GM23338 (cell line): Measurements from ENCODE around the gene TMEM151B. TPM values are rescaled to one million over a fixed set of nuclear protein-coding genes. Genes with fewer than 3 reads are reported as not detected.

Source experiments
- ATAC-seq: fragments of 200-7000 bp; cut with Tn5 transposase; 3 replicates; pipeline ENCODE4 v1.9.1; 2020
- DNase-seq: peaks from one replicate; pipeline ENCODE4 v3.0.0-alpha.2; 2015; ENCODE audit warnings: low spot score
- H2AFZ ChIP-seq: fragments of 200-600 bp; sonication (generic); 2 replicates; pipeline ENCODE4 v1.8.0; 2016; ENCODE audit warnings: antibody characterized with exemption, mild to moderate bottlenecking, moderate library complexity
- H3F3A ChIP-seq: fragments of 200-600 bp; sonication (generic); replicated peaks from 2 replicates; pipeline ENCODE4 v1.8.0; 2017; ENCODE audit warnings: antibody characterized with exemption, mixed run types, low read depth
- H3K27ac ChIP-seq: fragments of 200-600 bp; sonication (generic); 2 replicates; pipeline ENCODE4 v1.6.1; 2016; ENCODE audit warnings: low read depth
- H3K27me3 ChIP-seq: fragments of 200-600 bp; sonication (generic); 2 replicates; pipeline ENCODE4 v1.8.0; 2016; ENCODE audit warnings: mild to moderate bottlenecking, mixed run types, moderate library complexity; ENCODE audit not compliant: insufficient read depth
- H3K36me3 ChIP-seq: fragments of 200-600 bp; sonication (generic); 2 replicates; pipeline ENCODE4 v1.8.0; 2016; ENCODE audit warnings: mild to moderate bottlenecking; ENCODE audit not compliant: insufficient read depth
- H3K4me1 ChIP-seq: fragments of 200-600 bp; sonication (generic); 2 replicates; pipeline ENCODE4 v1.8.0; 2016; ENCODE audit warnings: mild to moderate bottlenecking, moderate library complexity; ENCODE audit not compliant: insufficient read depth
- H3K4me2 ChIP-seq: fragments of 200-600 bp; sonication (generic); 2 replicates; pipeline ENCODE4 v1.7.1; 2017; ENCODE audit warnings: mixed run types
- H3K4me3 ChIP-seq: fragments of 200-600 bp; sonication (generic); 2 replicates; pipeline ENCODE4 v1.6.1; 2016; ENCODE audit warnings: mixed run types
- H3K79me2 ChIP-seq: fragments of 200-600 bp; sonication (generic); replicated peaks from 2 replicates; pipeline ENCODE4 v1.8.0; 2017; ENCODE audit warnings: mild to moderate bottlenecking; ENCODE audit not compliant: insufficient read depth
- H3K9me2 ChIP-seq: fragments of 200-600 bp; sonication (generic); 2 replicates; pipeline ENCODE4 v1.8.0; 2017; ENCODE audit not compliant: insufficient read depth
- H4K20me1 ChIP-seq: fragments of 200-600 bp; sonication (generic); replicated peaks from 2 replicates; pipeline ENCODE4 v1.8.0; 2017; ENCODE audit warnings: mild to moderate bottlenecking; ENCODE audit not compliant: insufficient read depth
- H3K27ac Mint-ChIP-seq: 2 replicates; pipeline ENCODE4 v1.8.0; 2020; ENCODE audit warnings: inconsistent platforms, mild to moderate bottlenecking, moderate library complexity, mixed read lengths
- H3K27me3 Mint-ChIP-seq: 3 replicates; pipeline ENCODE4 v1.8.0; 2022; ENCODE audit warnings: low read depth, mild to moderate bottlenecking, moderate library complexity, mixed read lengths, inconsistent platforms; ENCODE audit not compliant: insufficient read depth, poor library complexity
- H3K36me3 Mint-ChIP-seq: 3 replicates; pipeline ENCODE4 v1.8.0; 2021; ENCODE audit warnings: low read depth, mild to moderate bottlenecking, inconsistent platforms, moderate library complexity, mixed read lengths
- H3K4me1 Mint-ChIP-seq: 3 replicates; pipeline ENCODE4 v1.8.0; 2020; ENCODE audit warnings: mild to moderate bottlenecking, inconsistent platforms, mixed read lengths
- H3K4me3 Mint-ChIP-seq: 3 replicates; pipeline ENCODE4 v1.8.0; 2021; ENCODE audit warnings: moderate library complexity, mild to moderate bottlenecking, inconsistent platforms, mixed read lengths
- H3K9me3 Mint-ChIP-seq: 3 replicates; pipeline ENCODE4 v1.8.0; 2020; ENCODE audit warnings: moderate library complexity, mild to moderate bottlenecking, inconsistent platforms, mixed read lengths
- CREB1 ChIP-seq: fragments of 250-450 bp; sonication (Bioruptor Pico); IDR thresholded peaks from 2 replicates; pipeline ENCODE4 v1.5.0; 2020; ENCODE audit warnings: low read depth, mild to moderate bottlenecking, moderate library complexity
- EZH2 ChIP-seq: fragments of 200-600 bp; sonication (generic); IDR thresholded peaks from one replicate; pipeline ENCODE4 v1.8.0; 2017; ENCODE audit warnings: antibody characterized with exemption, mild to moderate bottlenecking, low read depth; ENCODE audit not compliant: unreplicated experiment
- EZH2phosphoT487 ChIP-seq: fragments of 200-600 bp; sonication (generic); IDR thresholded peaks from one replicate; pipeline ENCODE4 v1.8.1; 2018; ENCODE audit warnings: antibody characterized with exemption; ENCODE audit not compliant: unreplicated experiment
- JUNB ChIP-seq: IDR thresholded peaks from one replicate; pipeline ENCODE4 v1.6.1; 2016; ENCODE audit warnings: antibody characterized with exemption; ENCODE audit not compliant: unreplicated experiment
- NANOG ChIP-seq: IDR thresholded peaks from 2 replicates; pipeline ENCODE4 v1.6.1; 2016; ENCODE audit warnings: antibody characterized with exemption, borderline replicate concordance
- POLR2AphosphoS5 ChIP-seq: IDR thresholded peaks from 2 replicates; pipeline ENCODE4 v1.6.1; 2016; ENCODE audit warnings: antibody characterized with exemption, low read depth
- STAT1 ChIP-seq: IDR thresholded peaks from one replicate; pipeline ENCODE4 v1.6.1; 2016; ENCODE audit warnings: antibody characterized with exemption; ENCODE audit not compliant: unreplicated experiment
- ZNF114 ChIP-seq: fragments of 250-450 bp; sonication (Bioruptor Pico); IDR thresholded peaks from 2 replicates; pipeline ENCODE4 v1.5.0; 2020; ENCODE audit warnings: mild to moderate bottlenecking, moderate library complexity
- ZNF331 ChIP-seq: fragments of 250-450 bp; sonication (Bioruptor Pico); IDR thresholded peaks from 2 replicates; pipeline ENCODE4 v1.5.0; 2020; ENCODE audit warnings: low read depth, mild to moderate bottlenecking, moderate library complexity
- polyA plus RNA-seq: library from polyadenylated mRNA; unstranded; fragments of >200 nt; fragmentation: Nextera tagmentation; extraction: Ambion mirVana; gene quantifications from 2 replicates; pipeline ENCODE4 v1.2.1, GENCODE V29; 2016
- total RNA-seq: library from RNA; depleted of rRNA; stranded (reverse); fragments of >200 nt; shearing (Covaris generic); gene quantifications from 2 replicates; pipeline ENCODE4 v1.2.3, GENCODE V29; 2014
- TF ChIP-seq, protein P1 (sequence below), 2 experiments: fragments of 200-600 bp in 1 of 2; sonication (generic) in 1 of 2; conservative IDR thresholded peaks; 2 replicates each; pipeline versions ENCODE4 v1.5.1 to v1.6.1; 2016 to 2017; ENCODE audit warnings: antibody characterized with exemption in 2 of 2, low read depth in 2 of 2, mild to moderate bottlenecking in 2 of 2, moderate library complexity in 1 of 2
- TF ChIP-seq, protein P2 (sequence below): IDR thresholded peaks from 2 replicates; pipeline ENCODE4 v1.6.1; 2016; ENCODE audit warnings: antibody characterized with exemption
- TF ChIP-seq, protein P3 (sequence below): fragments of 250-450 bp; sonication (Bioruptor Pico); IDR thresholded peaks from 2 replicates; pipeline ENCODE4 v1.5.0; 2020; ENCODE audit warnings: mild to moderate bottlenecking, moderate library complexity
- TF ChIP-seq, protein P4 (sequence below): IDR thresholded peaks from one replicate; pipeline ENCODE4 v1.6.1; 2018; ENCODE audit warnings: antibody characterized with exemption; ENCODE audit not compliant: unreplicated experiment

Gene TMEM151B
- total and polyA plus RNA-seq, 2 experiments from 2014 or later: 0.91 to 14.6 TPM

DNA sequence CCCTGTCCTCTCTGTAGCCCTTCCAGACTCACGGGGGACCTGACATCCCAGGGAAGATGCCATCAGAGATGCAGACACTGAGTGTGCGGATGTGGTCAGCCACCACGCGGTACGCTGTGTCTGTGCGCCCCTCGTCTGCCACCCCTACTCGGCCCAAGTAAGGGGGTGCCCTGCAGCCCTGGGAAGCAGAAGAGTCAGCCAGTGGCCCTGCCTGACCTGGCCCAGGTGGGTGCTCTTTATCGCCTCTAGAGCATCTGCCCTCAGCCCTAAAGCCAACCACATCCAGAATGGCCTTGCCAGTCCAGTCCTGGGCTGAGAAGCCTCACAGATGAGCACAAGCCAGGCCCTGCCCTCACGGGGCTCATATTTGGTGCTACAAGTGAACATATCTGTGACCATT lies 37.0 kb downstream of the TMEM151B start:
- TF ChIP-seq, protein P1, sequence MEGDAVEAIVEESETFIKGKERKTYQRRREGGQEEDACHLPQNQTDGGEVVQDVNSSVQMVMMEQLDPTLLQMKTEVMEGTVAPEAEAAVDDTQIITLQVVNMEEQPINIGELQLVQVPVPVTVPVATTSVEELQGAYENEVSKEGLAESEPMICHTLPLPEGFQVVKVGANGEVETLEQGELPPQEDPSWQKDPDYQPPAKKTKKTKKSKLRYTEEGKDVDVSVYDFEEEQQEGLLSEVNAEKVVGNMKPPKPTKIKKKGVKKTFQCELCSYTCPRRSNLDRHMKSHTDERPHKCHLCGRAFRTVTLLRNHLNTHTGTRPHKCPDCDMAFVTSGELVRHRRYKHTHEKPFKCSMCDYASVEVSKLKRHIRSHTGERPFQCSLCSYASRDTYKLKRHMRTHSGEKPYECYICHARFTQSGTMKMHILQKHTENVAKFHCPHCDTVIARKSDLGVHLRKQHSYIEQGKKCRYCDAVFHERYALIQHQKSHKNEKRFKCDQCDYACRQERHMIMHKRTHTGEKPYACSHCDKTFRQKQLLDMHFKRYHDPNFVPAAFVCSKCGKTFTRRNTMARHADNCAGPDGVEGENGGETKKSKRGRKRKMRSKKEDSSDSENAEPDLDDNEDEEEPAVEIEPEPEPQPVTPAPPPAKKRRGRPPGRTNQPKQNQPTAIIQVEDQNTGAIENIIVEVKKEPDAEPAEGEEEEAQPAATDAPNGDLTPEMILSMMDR (conservative IDR thresholded peaks at IDR 0.05; ENCODE audit: low read depth in 2 of 2): no peak
- TF ChIP-seq, protein P2, sequence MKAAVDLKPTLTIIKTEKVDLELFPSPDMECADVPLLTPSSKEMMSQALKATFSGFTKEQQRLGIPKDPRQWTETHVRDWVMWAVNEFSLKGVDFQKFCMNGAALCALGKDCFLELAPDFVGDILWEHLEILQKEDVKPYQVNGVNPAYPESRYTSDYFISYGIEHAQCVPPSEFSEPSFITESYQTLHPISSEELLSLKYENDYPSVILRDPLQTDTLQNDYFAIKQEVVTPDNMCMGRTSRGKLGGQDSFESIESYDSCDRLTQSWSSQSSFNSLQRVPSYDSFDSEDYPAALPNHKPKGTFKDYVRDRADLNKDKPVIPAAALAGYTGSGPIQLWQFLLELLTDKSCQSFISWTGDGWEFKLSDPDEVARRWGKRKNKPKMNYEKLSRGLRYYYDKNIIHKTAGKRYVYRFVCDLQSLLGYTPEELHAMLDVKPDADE: no peak
- TF ChIP-seq EZH2phosphoT487: no peak
- no peak for TF ChIP-seq JUNB
- TF ChIP-seq ZNF114 (CRISPR knock-in tag): no peak
- TF ChIP-seq, protein P3, sequence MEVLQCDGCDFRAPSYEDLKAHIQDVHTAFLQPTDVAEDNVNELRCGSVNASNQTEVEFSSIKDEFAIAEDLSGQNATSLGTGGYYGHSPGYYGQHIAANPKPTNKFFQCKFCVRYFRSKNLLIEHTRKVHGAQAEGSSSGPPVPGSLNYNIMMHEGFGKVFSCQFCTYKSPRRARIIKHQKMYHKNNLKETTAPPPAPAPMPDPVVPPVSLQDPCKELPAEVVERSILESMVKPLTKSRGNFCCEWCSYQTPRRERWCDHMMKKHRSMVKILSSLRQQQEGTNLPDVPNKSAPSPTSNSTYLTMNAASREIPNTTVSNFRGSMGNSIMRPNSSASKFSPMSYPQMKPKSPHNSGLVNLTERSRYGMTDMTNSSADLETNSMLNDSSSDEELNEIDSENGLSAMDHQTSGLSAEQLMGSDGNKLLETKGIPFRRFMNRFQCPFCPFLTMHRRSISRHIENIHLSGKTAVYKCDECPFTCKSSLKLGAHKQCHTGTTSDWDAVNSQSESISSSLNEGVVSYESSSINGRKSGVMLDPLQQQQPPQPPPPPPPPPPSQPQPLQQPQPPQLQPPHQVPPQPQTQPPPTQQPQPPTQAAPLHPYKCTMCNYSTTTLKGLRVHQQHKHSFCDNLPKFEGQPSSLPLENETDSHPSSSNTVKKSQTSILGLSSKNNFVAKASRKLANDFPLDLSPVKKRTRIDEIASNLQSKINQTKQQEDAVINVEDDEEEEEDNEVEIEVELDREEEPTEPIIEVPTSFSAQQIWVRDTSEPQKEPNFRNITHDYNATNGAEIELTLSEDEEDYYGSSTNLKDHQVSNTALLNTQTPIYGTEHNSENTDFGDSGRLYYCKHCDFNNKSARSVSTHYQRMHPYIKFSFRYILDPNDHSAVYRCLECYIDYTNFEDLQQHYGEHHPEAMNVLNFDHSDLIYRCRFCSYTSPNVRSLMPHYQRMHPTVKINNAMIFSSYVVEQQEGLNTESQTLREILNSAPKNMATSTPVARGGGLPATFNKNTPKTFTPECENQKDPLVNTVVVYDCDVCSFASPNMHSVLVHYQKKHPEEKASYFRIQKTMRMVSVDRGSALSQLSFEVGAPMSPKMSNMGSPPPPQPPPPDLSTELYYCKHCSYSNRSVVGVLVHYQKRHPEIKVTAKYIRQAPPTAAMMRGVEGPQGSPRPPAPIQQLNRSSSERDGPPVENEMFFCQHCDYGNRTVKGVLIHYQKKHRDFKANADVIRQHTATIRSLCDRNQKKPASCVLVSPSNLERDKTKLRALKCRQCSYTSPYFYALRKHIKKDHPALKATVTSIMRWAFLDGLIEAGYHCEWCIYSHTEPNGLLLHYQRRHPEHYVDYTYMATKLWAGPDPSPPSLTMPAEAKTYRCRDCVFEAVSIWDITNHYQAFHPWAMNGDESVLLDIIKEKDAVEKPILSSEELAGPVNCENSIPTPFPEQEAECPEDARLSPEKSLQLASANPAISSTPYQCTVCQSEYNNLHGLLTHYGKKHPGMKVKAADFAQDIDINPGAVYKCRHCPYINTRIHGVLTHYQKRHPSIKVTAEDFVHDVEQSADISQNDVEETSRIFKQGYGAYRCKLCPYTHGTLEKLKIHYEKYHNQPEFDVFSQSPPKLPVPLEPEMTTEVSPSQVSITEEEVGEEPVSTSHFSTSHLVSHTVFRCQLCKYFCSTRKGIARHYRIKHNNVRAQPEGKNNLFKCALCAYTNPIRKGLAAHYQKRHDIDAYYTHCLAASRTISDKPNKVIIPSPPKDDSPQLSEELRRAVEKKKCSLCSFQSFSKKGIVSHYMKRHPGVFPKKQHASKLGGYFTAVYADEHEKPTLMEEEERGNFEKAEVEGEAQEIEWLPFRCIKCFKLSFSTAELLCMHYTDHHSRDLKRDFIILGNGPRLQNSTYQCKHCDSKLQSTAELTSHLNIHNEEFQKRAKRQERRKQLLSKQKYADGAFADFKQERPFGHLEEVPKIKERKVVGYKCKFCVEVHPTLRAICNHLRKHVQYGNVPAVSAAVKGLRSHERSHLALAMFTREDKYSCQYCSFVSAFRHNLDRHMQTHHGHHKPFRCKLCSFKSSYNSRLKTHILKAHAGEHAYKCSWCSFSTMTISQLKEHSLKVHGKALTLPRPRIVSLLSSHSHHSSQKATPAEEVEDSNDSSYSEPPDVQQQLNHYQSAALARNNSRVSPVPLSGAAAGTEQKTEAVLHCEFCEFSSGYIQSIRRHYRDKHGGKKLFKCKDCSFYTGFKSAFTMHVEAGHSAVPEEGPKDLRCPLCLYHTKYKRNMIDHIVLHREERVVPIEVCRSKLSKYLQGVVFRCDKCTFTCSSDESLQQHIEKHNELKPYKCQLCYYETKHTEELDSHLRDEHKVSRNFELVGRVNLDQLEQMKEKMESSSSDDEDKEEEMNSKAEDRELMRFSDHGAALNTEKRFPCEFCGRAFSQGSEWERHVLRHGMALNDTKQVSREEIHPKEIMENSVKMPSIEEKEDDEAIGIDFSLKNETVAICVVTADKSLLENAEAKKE: no peak
- TF ChIP-seq POLR2AphosphoS5: no peak
- no peak for TF ChIP-seq CREB1 (CRISPR knock-in tag)
- no peak for TF ChIP-seq STAT1
- TF ChIP-seq, protein P4, sequence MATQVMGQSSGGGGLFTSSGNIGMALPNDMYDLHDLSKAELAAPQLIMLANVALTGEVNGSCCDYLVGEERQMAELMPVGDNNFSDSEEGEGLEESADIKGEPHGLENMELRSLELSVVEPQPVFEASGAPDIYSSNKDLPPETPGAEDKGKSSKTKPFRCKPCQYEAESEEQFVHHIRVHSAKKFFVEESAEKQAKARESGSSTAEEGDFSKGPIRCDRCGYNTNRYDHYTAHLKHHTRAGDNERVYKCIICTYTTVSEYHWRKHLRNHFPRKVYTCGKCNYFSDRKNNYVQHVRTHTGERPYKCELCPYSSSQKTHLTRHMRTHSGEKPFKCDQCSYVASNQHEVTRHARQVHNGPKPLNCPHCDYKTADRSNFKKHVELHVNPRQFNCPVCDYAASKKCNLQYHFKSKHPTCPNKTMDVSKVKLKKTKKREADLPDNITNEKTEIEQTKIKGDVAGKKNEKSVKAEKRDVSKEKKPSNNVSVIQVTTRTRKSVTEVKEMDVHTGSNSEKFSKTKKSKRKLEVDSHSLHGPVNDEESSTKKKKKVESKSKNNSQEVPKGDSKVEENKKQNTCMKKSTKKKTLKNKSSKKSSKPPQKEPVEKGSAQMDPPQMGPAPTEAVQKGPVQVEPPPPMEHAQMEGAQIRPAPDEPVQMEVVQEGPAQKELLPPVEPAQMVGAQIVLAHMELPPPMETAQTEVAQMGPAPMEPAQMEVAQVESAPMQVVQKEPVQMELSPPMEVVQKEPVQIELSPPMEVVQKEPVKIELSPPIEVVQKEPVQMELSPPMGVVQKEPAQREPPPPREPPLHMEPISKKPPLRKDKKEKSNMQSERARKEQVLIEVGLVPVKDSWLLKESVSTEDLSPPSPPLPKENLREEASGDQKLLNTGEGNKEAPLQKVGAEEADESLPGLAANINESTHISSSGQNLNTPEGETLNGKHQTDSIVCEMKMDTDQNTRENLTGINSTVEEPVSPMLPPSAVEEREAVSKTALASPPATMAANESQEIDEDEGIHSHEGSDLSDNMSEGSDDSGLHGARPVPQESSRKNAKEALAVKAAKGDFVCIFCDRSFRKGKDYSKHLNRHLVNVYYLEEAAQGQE: no peak
- no peak for TF ChIP-seq EZH2
- no peak for TF ChIP-seq ZNF331 (CRISPR knock-in tag)
- no peak for TF ChIP-seq NANOG

More for the DNA sequence above, 37.0 kb downstream of the TMEM151B start:
- no peak for ATAC-seq
- Mint-ChIP-seq H3K4me1 (peaks cover 7% of the 10 kb centered on the region; the same call in 2 of the 3 replicates), H3K4me3 (no peak overlapping the region), H3K9me3 (no peaks in the 10 kb centered on the region; the same call in 2 of the 3 replicates), H3K27ac (no peak overlapping the region), H3K36me3 (peaks cover 82% of the 10 kb centered on the region), H3K27me3 (peaks cover 10% of the 10 kb centered on the region)
- H3K4me3 ChIP-seq: no peak overlapping the region
- H3K9me2 ChIP-seq: no peaks in the 10 kb centered on the region
- H3K27me3 ChIP-seq: no peaks in the 10 kb centered on the region
- peaks cover 3% of the 10 kb centered on the region; the same call in 1 of the 2 replicates for H3K4me1 ChIP-seq
- no peaks in the 10 kb centered on the region for H3F3A ChIP-seq
- DNase-seq: no peak
- no peaks in the 10 kb centered on the region for H4K20me1 ChIP-seq
- no peak overlapping the region for H3K4me2 ChIP-seq
- no peak overlapping the region for H2AFZ ChIP-seq
- H3K36me3 ChIP-seq: peaks cover 19% of the 10 kb centered on the region
- H3K79me2 ChIP-seq: peaks cover 6% of the 10 kb centered on the region
- H3K27ac ChIP-seq: no peak overlapping the region
